Ovary (tissue), 9 donors: Measurements from ENCODE around the gene CHST9. TPM values are rescaled to one million over a fixed set of nuclear protein-coding genes. Genes with fewer than 3 reads are reported as not detected.

Experiments used
- DNase-seq, 5 donors: peaks; one replicate each; pipeline ENCODE4 v3.0.0-alpha.2; 2019 to 2020
- H3K27ac ChIP-seq, 2 donors: fragments of 200-600 bp; one replicate each; pipeline versions ENCODE4 v1.5.1 to v1.8.0; 2019 to 2022
- H3K27me3 ChIP-seq: fragments of 200-600 bp; one replicate; pipeline ENCODE4 v1.8.0; 2022
- H3K36me3 ChIP-seq: fragments of 200-600 bp; sonication (generic); one replicate; pipeline ENCODE4 v1.5.1; 2019
- H3K4me1 ChIP-seq: one replicate; pipeline ENCODE4 v1.8.1; 2013; ENCODE audit warnings: mild to moderate bottlenecking, moderate library complexity; ENCODE audit not compliant: insufficient read depth
- H3K4me3 ChIP-seq: fragments of 200-600 bp; sonication (generic); one replicate; pipeline ENCODE4 v1.5.1; 2017
- H3K9me3 ChIP-seq, 2 donors: fragments of 200-600 bp in 1 of 2; sonication (generic) in 1 of 2; one replicate each; pipeline versions ENCODE4 v1.5.1 to v1.8.1; 2013 to 2019; ENCODE audit warnings: mild to moderate bottlenecking in 1 of 2, moderate library complexity in 1 of 2
- CTCF ChIP-seq, 3 donors: fragments of 450-650 bp in 2 of 3; fragments of 200-600 bp in 1 of 3; IDR thresholded peaks; one replicate each; pipeline versions ENCODE4 v1.5.1 to v1.8.0; 2016 to 2022; ENCODE audit warnings: antibody characterized with exemption in 3 of 3, mild to moderate bottlenecking in 1 of 3
- EP300 ChIP-seq: sonication (generic); formaldehyde crosslinking; IDR thresholded peaks from one replicate; pipeline ENCODE4 v1.6.1; 2017; ENCODE audit warnings: antibody characterized with exemption
- POLR2A ChIP-seq: fragments of 450-650 bp; IDR thresholded peaks from one replicate; pipeline ENCODE4 v1.6.1; 2017; ENCODE audit warnings: antibody characterized with exemption, mild to moderate bottlenecking, moderate library complexity
- WGBS, 3 donors: extraction: QIAGEN DNeasy Blood & Tissue Kit in 1 of 3; methylation state at CpG; one replicate each; pipeline versions ENCODE4 v1.1.5 to v1.1.7; 2013 to 2017; 5-methylcytosine and 5-hydroxymethylcytosine counted together
- intact Hi-C, 4 donors: fragments of 100-400 bp; cut with DNase I; formaldehyde crosslinking; loops; one replicate each; pipeline versions ENCODE4 v1.11.0 to v1.15.1; 2022 to 2023
- polyA plus RNA-seq, 2 donors: library from polyadenylated mRNA; stranded (reverse); fragments of 200-250 nt in 1 of 2; fragments of 350-450 nt in 1 of 2; fragmentation: Illumina TruSeq in 1 of 2; extraction: RNeasy Lipid Tissue Mini Kit (QIAGEN cat#74804) in 1 of 2; gene quantifications; one replicate each; pipeline ENCODE4 v1.2.3, GENCODE V29; 2013 to 2014
- total RNA-seq, 7 donors: library from RNA; depleted of rRNA in 2 of 7; stranded (reverse); fragments of >200 nt in 2 of 7; fragmentation: NEBNext Ultra II Directional in 3 of 7; extraction: Animal tissue kit (Norgen Biotek cat#: 25700) in 3 of 7; gene quantifications; one replicate each; pipeline versions ENCODE4 v1.1.0 to v1.2.4, GENCODE V29; 2016 to 2023
- donor health status: DM: no; HTN: no; CAD: no; lungs with moderate emphysema.
- donor health status: DM: no; HTN: no; CAD: no.
- donor health status: Bipolar disorder and iron deficiency.
- donor health status: DM: yes; HTN: yes; CAD: no.
- donor health status: DM: no; HTN: no; CAD: no.
- donor health status: DM: yes; HTN: yes; CAD: no.

Gene CHST9
- total and polyA plus RNA-seq, 9 donors, result 0.02 to 3.6 (median 0.12) TPM; not detected in 1

- Histone ChIP-seq H3K9me3 (no peaks in the 10 kb centered on the region), H3K27ac (no peak overlapping the region), H3K36me3 (no peaks in the 10 kb centered on the region), H3K4me3 (no peak overlapping the region), H3K27me3 (no peaks in the 10 kb centered on the region), H3K4me1 (no peaks in the 10 kb centered on the region)
- intact Hi-C loops, result no loop called here
- no peak for DNase-seq
- WGBS, 3 donors, result 34 to 63% (median 61%) methylated on average over 1 of the region's 1 CpG
- TF ChIP-seq CTCF (IDR thresholded peaks at IDR 0.05) (no peak), EP300 (no peak), POLR2A (no peak)
Measured at GRCh38 chr18:27014841-27015240, 170.3 kb downstream of the CHST9 start.

GRCh38 chr18:27010784-27011183 lies 174.3 kb downstream of the CHST9 start:
- H3K4me3 ChIP-seq, result no peak overlapping the region
- intact Hi-C loops, result no loop called here
- H3K9me3 ChIP-seq, result no peaks in the 10 kb centered on the region
- no peaks in the 10 kb centered on the region for H3K36me3 ChIP-seq
- no peak overlapping the region for H3K27ac ChIP-seq
- no peaks in the 10 kb centered on the region for H3K4me1 ChIP-seq
- no peaks in the 10 kb centered on the region for H3K27me3 ChIP-seq
- no peak for DNase-seq
- TF ChIP-seq CTCF (IDR thresholded peaks at IDR 0.05), result no peak
- no peak for TF ChIP-seq EP300
- TF ChIP-seq POLR2A, result no peak
- 89 to 90% (median 89%) methylated on average over 2 of the region's 2 CpGs for WGBS, 3 donors

- DNase-seq, result no peak
- no peak for TF ChIP-seq EP300
- no peak for TF ChIP-seq POLR2A
- no peak for TF ChIP-seq CTCF (IDR thresholded peaks at IDR 0.05)
- no peaks in the 10 kb centered on the region for H3K4me1 ChIP-seq
- 59 to 66% (median 64%) methylated on average over 1 of the region's 1 CpG for WGBS, 3 donors
- no peaks in the 10 kb centered on the region for H3K36me3 ChIP-seq
- H3K27ac ChIP-seq, result no peak overlapping the region
- no peaks in the 10 kb centered on the region for H3K9me3 ChIP-seq
- intact Hi-C loops, result loop anchor here in 1 of 4 donors (10.0 kb wide), 1 partner anchor 194 kb away; no protein-coding TSS in a partner anchor
- H3K27me3 ChIP-seq, result no peaks in the 10 kb centered on the region
- H3K4me3 ChIP-seq, result no peak overlapping the region
Measured at GRCh38 chr18:27009293-27009692, 175.8 kb downstream of the CHST9 start.

- Histone ChIP-seq H3K36me3 (no peaks in the 10 kb centered on the region), H3K9me3 (no peaks in the 10 kb centered on the region), H3K4me3 (no peak overlapping the region), H3K27ac (no peak overlapping the region), H3K27me3 (no peaks in the 10 kb centered on the region), H3K4me1 (no peaks in the 10 kb centered on the region)
- 62 to 74% (median 66%) methylated on average over 3 of the region's 3 CpGs for WGBS, 3 donors
- TF ChIP-seq CTCF (IDR thresholded peaks at IDR 0.05) (no peak), POLR2A (no peak), EP300 (no peak)
- intact Hi-C loops, result loop anchor here in 1 of 4 donors (10.0 kb wide), 1 partner anchor 194 kb away; no protein-coding TSS in a partner anchor
- DNase-seq, result no peak
Measured at GRCh38 chr18:27008575-27008974, 176.5 kb downstream of the CHST9 start.
